Panc1 (cell line): ENCODE results near the gene CRY2.

ENCODE experiments used
- CTCF ChIP-seq: fragments of 450-650 bp; IDR thresholded peaks from 2 replicates; pipeline ENCODE4 v1.5.1; 2017; ENCODE audit warnings: mild to moderate bottlenecking
- POLR2AphosphoS5 ChIP-seq: IDR thresholded peaks from 2 replicates; pipeline ENCODE4 v1.6.1; 2012; ENCODE audit warnings: mild to moderate bottlenecking, low read depth, low read length, moderate library complexity
- SIN3A ChIP-seq: IDR thresholded peaks from 2 replicates; pipeline ENCODE4 v1.6.1; 2012; ENCODE audit warnings: low read depth, mild to moderate bottlenecking, low read length, moderate library complexity, borderline replicate concordance; ENCODE audit not compliant: insufficient read depth

- TF ChIP-seq POLR2AphosphoS5 (no peak), CTCF (no peak), SIN3A (no peak)
These were observed 73.5 kb downstream of the CRY2 start for GRCh38 chr11:45920531-45921477.
